HG02759 (cell line): ENCODE results near the gene TRMT112.
A peak's percentile ranks its signal among the peaks of the same experiment; 100 is the strongest.
"Not testable (repeated sequence)": the region's sequence is repeated elsewhere in the genome, so short reads cannot be mapped to it uniquely, and the experiment has no call there.

Source experiments
- ATAC-seq: cut with Tn5 transposase; IDR thresholded peaks from one replicate; pipeline ENCODE4 v1.9.1; 2021; ENCODE audit warnings: mild to moderate bottlenecking, moderate library complexity; ENCODE audit not compliant: unreplicated experiment

The TRMT112 gene

DNA sequence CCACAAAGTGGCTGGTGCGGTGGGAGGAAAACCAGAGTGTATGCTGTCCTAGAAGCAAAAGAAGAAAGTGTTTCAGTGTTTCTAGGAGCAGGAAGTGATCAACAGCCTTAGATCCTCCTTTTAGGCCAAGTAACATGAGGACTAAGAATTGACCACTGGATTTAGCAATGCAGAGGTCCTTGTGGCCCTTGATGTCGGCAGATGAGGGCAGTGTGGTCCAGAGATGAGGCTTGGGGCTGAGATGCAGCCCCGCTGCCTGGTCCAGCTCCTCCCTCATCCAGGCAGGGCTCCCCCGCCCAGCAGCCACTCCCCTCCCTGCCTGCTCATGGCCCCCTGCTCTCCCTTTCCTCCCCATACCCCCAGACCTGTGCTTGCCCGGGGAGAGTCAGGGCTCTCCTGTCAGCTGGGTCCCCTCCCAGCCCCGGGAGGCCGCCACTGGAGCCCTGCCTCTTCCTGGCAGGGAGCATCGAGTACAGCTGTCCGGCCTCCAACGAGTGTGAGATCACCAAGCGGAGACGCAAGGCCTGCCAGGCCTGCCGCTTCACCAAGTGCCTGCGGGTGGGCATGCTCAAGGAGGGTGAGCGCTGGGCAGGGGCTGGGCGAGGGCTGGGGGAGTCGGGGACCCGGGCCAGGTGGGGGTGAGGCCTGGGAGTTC is 3.7 kb downstream of the TRMT112 start:
- no peak for ATAC-seq

- no peak for ATAC-seq
These were observed 4.4 kb downstream of the TRMT112 start for GRCh38 chr11:64312947-64313346.

DNA sequence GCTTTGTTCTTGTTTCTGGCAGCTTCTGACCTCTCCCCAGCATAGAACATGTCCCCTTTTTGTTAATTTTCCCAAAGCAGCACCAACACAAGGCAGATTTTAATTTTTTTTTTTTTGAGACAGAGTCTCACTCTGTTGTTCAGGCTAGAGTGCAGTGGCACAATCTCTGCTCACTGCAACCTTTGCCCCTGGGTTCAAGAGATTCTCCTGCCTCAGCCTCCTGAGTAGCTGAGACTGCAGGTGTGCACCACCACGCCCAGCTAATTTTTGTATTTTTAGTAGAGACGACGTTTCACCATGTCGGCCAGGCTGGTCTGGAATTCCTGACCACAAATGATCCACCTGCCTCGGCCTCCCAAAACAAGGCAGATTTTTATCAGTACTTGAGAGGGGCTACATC is 9.6 kb downstream of the TRMT112 start:
- not testable (repeated sequence) for ATAC-seq

- no peak for ATAC-seq
These were observed 10.3 kb downstream of the TRMT112 start for GRCh38 chr11:64306876-64307622.

GRCh38 chr11:64306563-64306875 is 10.8 kb downstream of the TRMT112 start:
- no peak for ATAC-seq

DNA sequence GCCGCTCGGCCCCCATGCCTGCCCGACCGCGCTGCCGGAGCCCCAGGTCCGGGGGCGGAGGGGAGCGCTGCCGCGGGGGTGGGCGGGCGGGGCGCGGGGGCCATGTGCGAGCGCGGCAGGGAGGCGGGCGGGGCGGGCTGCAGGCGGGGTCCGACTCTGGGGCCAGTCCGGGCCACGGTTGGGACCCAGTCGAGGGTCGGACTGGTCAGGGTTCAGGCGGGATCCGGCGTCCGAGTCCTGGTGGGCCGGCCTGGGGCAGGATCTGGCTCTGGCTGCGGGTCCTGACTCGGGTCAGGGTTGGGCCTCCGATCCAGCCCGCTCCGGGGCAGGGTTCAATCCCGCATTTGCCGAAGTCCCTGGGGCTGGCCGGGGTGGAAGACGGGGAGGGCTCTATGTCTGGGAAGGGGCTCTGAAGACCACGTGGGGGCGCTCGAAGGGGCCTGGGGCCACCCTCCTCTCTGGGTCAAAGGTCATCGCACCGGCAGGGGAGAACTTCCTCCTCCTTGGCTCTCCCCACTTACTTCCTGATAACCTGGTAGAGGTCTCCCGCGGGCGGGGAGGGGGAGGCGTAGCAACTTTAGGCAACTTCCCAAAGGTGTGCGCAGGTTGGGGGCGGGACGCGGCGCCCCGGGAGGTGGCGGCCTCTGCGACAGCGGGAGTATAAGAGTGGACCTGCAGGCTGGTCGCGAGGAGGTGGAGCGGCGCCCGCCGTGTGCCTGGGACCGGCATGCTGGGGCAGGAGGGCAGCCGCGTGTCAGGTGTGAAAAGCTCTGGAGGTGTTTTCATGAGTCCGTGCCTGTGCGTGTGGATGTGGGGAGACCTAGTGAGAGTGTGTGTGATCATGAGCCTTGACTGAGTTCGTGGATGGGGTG is 11.4 kb downstream of the TRMT112 start:
- peak; percentile 23 for ATAC-seq

DNA sequence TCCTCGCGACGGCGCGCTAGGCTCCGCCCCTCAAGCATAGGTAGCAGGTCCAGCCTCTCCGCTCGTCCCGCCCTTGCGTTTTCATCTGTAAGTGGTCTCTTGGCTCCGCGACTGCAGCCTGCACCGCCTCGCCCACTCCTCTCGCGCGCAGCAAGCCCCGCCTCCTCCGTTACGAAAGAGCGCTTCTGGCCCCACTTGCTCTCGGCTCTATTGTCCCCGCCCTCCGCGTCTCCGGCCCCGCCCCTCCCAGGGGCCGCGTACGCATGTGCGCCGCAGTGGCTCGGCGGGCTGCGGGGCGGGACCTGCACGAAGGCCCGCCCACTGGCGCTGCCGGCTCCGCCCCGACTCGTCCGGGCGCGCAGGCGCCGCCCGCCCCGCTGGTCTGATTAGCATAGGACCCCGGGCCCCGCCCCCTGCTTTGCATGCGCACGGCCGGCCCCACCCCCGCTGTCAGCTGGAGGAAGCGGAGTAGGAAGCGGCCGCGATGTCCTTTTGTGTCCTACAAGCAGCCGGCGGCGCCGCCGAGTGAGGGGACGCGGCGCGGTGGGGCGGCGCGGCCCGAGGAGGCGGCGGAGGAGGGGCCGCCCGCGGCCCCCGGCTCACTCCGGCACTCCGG is 12.2 kb downstream of the TRMT112 start, which contains the start of gene ESRRA:
Gene ESRRA, plus strand, starts transcription at position 450 of the 616 bp plus-strand sequence. CDS start 1,656 bp downstream, outside the sequence.
- ATAC-seq = peak; percentile 75

DNA sequence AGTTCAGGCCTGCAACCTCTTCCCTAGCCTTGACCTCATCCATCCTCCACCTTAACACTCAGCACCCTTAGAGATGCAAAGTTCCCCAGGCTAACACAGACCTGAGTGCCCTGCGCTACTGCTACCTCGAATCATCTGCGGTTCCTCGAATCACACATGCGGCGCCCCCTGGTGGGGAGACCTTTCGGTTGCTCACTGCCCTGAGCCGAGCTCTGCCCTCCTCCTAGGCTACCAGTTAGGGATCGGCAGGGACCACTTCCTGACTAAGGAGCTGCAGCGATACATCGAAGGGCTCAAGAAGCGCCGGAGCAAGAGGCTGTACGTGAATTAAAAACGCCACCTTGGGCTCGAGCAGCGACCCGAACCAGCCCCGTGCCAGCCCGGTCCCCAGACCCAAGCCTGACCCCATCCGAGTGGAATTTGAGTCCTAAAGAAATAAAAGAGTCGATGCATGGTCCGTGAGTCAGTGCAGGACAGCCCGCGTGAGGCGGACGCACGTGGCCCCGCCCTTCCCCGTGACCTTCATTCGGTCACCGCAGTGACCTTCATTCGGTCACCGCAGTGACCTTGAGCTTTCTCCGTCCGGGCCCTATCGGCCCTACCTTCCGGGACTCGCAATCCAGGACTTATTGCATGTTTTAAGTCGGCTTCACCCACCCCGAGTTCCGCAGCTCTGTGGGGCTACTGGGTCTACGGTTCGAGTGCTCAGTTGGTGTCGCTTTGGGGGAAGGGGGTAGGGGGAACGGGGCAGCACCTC is 12.9 kb downstream of the TRMT112 start:
- peak; percentile 27 for ATAC-seq

- ATAC-seq = no peak
These were observed 13.4 kb downstream of the TRMT112 start for GRCh38 chr11:64304032-64304315.

DNA sequence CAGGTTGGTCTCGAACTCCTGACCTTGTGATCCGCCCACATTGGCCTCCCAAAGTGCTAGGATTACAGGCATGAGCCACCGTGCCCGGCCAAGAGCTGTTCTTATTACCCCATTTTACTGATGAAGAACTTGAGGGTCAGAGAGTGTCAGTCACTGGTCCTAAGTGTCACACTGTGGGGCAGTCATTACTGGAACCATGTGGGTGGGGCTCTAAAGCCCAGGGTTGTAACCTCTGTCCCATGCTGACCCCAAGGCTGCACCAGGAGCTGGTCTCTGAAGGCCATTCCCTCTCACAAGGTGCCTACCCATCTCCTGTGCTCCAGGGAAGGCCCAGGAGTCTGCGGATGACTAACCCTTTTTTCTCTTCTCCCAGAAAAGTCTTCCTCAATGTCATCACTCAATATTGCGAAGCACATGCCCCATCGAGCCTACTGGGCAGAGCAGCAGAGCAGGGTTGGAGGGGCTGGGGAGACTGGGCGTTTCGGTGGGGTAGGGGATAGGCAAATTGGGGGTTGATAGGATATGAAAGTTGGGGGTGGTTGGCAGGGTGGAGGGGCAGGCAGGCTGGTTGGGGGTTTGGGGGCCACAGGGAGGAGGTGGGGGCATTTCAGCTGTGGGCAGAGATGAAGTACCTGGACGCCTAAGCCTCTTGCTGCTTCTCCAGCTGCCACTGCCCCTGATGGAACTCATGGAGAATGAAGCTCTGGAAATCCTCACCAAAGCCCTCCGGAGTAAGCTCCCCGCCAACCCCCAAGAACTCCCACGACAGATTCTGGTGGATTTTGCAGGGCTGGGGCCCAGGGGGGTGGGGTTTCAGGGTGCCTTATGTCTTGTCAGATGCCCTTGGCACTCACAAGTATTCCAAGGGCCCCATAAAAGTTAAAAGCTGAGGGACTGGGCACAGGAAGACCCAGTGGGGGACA is 14.0 kb downstream of the TRMT112 start:
- no peak for ATAC-seq

DNA sequence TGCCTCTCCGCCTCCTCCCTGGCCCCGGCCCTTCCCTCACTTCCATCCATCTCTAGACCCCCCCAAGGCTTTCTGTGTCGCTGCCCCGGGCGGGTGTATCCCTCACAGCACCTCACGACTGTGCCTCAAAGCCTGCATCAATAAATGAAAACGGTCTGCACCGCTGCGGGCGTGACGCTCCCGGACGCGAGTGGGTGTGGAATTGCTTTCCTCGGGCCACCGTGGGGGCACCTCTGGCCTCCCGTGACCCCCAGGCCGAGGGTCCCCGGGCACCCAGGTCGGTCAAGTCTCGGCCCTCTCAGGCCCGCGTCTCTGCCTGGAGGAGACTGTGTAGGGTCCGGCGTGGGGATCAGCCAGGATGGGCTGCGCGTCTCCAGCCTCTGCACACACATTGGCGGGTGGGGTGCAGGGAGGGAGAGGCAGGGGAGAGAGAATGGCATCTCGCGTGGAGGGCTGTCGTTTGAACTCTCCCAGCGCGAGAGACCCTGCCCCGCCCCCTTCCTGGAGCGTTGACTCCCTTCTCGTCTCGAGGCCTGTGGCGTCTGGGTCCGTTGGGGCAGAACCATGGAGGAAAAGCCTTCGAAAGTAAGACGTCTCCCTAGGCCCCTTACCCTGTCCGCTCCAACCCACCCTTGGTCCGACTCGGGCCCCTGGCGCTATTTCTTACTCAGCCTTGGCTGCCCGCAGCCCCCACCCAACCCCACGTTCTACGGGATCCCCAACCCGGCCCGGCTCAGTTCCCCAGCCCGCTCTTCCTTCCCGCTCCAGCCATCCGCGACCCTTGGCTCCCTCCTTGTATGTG is 17.3 kb downstream of the TRMT112 start, which contains the start of gene CATSPERZ:
Gene CATSPERZ, plus strand, starts transcription at position 512 of the 802 bp plus-strand sequence. Its CDS starts 53 bp downstream, at position 565.
- no peak for ATAC-seq

- ATAC-seq = no peak
These were observed 18.2 kb downstream of the TRMT112 start for GRCh38 chr11:64298966-64299846.

- no peak for ATAC-seq
These were observed 19.5 kb downstream of the TRMT112 start for GRCh38 chr11:64297699-64298358.

DNA sequence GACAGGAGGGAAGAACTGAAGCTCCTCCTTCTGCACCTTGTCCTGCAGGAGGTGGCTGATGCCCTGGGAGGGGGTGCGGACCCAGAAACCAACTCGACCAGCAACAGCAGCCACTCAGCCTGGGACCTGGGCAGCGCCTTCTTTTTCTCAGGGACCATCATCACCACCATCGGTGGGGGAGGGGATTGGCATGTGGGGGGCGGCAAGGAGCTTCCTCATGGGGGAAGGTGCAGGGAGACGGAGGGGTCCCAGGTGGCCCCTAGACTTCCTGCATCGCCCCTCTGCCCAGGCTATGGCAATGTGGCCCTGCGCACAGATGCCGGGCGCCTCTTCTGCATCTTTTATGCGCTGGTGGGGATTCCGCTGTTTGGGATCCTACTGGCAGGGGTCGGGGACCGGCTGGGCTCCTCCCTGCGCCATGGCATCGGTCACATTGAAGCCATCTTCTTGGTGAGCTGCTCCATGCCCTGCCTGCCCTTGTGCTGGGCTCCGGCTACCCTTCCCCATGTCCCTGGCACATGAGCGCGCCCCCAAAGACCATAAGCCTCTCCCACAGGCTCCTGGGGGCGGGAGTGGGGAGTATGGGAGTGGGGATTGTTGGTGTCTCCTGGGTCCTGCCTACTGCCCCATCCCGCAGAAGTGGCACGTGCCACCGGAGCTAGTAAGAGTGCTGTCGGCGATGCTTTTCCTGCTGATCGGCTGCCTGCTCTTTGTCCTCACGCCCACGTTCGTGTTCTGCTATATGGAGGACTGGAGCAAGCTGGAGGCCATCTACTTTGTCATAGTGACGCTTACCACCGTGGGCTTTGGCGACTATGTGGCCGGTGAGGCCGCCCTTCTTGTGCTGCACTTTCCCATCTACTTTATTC is 20.3 kb downstream of the TRMT112 start:
- no peak for ATAC-seq

- no peak for ATAC-seq
These were observed 21.1 kb downstream of the TRMT112 start for GRCh38 chr11:64296236-64296635.

DNA sequence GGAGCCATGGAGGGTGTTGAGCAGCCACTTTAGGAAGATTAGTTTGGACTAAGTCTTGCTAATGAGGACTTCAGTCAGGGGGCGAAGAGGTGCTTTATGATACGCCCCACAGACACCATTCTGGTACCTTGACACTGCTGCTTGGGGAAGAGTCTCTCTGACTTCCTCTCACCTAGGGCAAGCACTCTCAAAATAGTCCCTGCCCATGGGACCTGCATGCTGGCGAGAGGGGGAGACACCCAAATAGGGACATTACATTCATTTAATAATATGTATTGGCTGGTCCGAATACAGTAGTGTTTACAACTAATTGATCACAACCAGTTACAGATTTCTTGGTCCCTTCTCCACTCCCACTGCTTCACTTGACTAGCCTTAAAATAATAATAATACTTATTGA is 21.6 kb downstream of the TRMT112 start:
- no peak for ATAC-seq
